Head of caudate nucleus (tissue), 42 donors: ENCODE data around the gene TRAPPC5.

Experiments used
- DNase-seq, 42 donors: peaks; one replicate each; pipeline versions ENCODE4 v3.0.0 to v3.0.0-alpha.2; 2020 to 2021; ENCODE audit warnings: mixed read lengths in 7 of 42
- intact Hi-C: fragments of 100-400 bp; cut with DNase I; formaldehyde crosslinking; loops from one replicate; pipeline ENCODE4 v1.15.0; 2022

The TRAPPC5 gene

GRCh38 chr19:7692417-7693088 lies 11.9 kb downstream of the TRAPPC5 start:
- intact Hi-C loops = no loop called here
- no peak for DNase-seq

- no peak for DNase-seq
Measured at GRCh38 chr19:7694499-7694898, 13.9 kb downstream of the TRAPPC5 start.

GRCh38 chr19:7697721-7698287 lies 17.2 kb downstream of the TRAPPC5 start:
- intact Hi-C loops = no loop called here
- DNase-seq = no peak

More at GRCh38 chr19:7694499-7694898, 13.9 kb downstream of the TRAPPC5 start:
- intact Hi-C loops = no loop called here

- no peak for DNase-seq
- intact Hi-C loops = no loop called here
Measured at GRCh38 chr19:7698583-7698982, 17.9 kb downstream of the TRAPPC5 start.

- no peak for DNase-seq
- intact Hi-C loops = no loop called here
Measured at GRCh38 chr19:7699003-7699402, 18.4 kb downstream of the TRAPPC5 start.

GRCh38 chr19:7699417-7700401 lies 19.1 kb downstream of the TRAPPC5 start:
- no peak for DNase-seq
- intact Hi-C loops = no loop called here

- intact Hi-C loops = no loop called here
- no peak for DNase-seq
Measured at GRCh38 chr19:7701049-7701653, 20.5 kb downstream of the TRAPPC5 start.

- intact Hi-C loops = no loop called here
- DNase-seq = no peak
Measured at GRCh38 chr19:7701654-7702457, 21.2 kb downstream of the TRAPPC5 start, which contains the start of gene FCER2. Gene FCER2 (minus strand): TSS chr19:7702131. CDS start chr19:7699760, 2,371 bp downstream.

GRCh38 chr19:7703332-7703731 lies 22.7 kb downstream of the TRAPPC5 start:
- no peak for DNase-seq
- intact Hi-C loops = no loop called here

GRCh38 chr19:7704280-7705060 lies 23.8 kb downstream of the TRAPPC5 start:
- intact Hi-C loops = no loop called here
- no peak for DNase-seq

- intact Hi-C loops = no loop called here
- peak in 14 of 42 donors; percentile 2 to 44 (median 12) for DNase-seq
Measured at GRCh38 chr19:7705387-7706187, 25.0 kb downstream of the TRAPPC5 start.

- DNase-seq = no peak
- intact Hi-C loops = no loop called here
Measured at GRCh38 chr19:7706188-7706954, 25.7 kb downstream of the TRAPPC5 start.

- DNase-seq = no peak
- intact Hi-C loops = no loop called here
Measured at GRCh38 chr19:7706955-7707456, 26.4 kb downstream of the TRAPPC5 start.

GRCh38 chr19:7709932-7710460 lies 29.4 kb downstream of the TRAPPC5 start:
- intact Hi-C loops = no loop called here
- no peak for DNase-seq

- DNase-seq = no peak
- intact Hi-C loops = no loop called here
Measured at GRCh38 chr19:7710616-7711015, 30.0 kb downstream of the TRAPPC5 start.

- DNase-seq = no peak
- intact Hi-C loops = no loop called here
Measured at GRCh38 chr19:7715671-7716070, 35.0 kb downstream of the TRAPPC5 start.
